HG02970 (cell line): ENCODE measurements around the gene ITGB8.
"Not testable (repeated sequence)": the region's sequence is repeated elsewhere in the genome, so short reads cannot be mapped to it uniquely, and the experiment has no call there.

Experiments used
- ATAC-seq: cut with Tn5 transposase; IDR thresholded peaks from one replicate; pipeline ENCODE4 v1.9.1; 2021; ENCODE audit warnings: mild to moderate bottlenecking, moderate library complexity, moderate number of reproducible peaks; ENCODE audit not compliant: unreplicated experiment, low FRiP score

The ITGB8 gene

DNA sequence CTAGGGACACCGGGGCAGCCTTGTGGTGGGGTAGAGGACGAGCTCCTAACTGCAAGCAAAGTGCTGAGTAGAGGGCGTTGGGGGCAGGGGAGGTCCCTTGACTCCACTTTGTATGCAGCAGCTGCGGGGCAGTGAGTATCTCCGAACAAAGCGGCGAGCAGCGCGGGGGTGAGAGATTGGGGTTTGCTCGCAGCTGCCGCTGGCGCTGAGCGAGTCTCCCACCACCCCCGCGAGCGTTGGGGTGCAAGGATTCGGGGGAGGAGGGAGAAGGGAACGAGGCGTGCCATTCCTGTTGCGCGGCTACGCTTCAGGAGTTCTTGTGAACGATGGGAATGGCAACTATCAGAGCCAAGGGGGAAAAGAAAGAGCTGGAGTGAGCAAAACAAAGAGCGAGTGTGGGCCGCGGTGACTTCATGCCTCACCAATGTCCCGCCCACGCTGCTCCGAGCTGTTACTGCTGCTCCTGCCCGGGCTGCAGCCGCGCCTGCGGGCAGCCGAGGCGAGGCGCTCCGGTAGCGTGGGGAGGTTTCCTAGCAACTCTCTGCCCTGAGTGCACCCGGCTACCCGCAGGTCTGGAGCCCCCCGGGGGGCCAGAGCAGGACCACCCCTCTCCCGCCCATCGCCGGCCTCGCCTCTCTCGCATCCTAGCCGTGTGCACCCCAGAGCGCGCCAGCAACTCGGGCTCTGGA is at the start of gene ITGB8:
ITGB8 (plus strand) TSS at position 662 of the 689 bp plus-strand sequence. CDS start 907 bp downstream, outside the sequence.
- peak; percentile 43 for ATAC-seq

DNA sequence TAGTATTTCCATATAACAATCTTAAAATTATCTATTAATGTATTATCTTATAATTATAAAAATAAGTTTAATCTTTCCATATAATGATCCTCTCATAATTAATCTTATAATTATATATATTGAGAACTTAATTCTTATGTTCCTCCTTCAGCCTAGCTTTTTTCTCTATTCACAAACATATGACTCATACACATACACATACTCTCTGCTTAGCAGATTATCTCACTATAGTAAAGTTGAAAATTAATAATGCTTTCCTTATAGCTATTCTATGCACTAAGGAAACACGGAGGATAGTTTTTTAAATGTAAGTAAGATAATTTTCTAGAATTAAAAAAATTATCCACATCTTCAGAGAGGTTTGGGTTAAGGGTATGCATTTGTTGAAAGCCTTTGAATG is 47.7 kb upstream of the ITGB8 start:
- ATAC-seq = no peak

DNA sequence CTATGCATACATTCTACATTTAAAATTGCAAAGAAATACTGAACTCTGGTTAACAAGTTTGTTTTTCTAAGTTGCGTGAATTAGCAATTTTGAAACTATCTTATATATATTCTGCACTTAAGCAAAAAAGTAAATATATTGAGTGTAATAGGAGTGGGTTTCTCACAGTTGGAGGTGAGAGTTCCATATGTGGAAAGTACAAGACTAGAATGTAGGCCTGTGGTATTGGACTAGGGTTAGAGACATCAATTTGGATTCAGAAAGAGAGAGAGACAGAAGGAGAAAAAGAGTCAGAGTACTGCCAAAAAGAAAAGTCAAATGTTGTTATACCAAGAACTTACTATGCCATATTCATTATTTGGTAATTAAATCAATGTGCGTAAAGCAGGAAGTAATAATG is 47.3 kb upstream of the ITGB8 start:
- no peak for ATAC-seq

DNA sequence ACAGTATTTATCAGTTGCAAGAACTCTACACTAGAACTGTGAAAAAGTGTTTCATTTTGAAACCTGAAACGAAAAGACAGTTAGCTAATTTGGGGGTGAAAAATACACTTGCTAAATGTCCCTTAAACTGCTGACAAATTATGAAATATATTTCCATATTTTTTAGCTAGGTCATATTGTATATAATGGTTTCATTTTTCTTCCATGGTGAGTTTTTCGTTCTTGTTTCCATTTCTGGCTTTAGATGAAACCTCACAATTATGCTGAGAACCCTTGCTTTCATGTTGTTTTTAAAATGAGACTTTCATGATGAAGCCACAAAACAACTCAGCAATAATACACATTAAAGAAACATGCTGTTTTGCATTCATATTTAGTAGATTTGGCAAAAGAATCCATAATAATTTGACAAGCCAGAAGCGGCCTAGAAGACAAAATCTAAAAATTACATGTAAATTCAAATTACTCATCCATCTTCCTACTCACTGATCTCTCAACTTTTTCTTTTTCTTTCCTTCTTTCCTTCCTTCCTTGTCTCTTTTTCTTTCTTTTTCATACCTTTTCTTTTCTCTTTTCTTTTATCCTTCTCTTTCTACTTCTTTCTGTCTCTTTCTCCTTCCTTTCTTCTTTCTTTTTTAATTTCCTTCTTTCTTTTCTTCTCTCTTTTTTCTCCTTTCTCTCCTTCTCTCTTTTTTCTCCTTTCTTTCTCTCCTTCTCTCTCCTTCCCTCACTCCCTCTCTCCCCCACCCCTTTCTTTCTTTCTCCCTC is 46.5 kb upstream of the ITGB8 start:
- ATAC-seq = no peak

DNA sequence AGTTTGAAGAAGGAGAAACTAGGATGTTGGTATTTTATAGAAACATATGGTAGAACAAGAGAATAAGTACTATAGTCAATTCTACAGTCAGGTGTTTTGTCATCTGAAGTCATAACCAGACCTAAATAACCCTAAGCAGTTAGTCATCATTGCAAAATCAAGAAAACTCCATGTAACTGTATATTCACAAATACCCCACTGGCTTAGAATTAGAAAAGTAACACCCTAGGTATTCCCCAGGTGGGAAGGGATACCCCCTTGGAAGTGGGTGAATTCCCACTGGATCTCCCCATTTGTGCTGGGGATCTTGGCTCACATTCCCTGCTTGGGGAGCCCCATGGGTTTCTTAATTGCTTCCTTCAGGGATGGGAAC is 45.9 kb upstream of the ITGB8 start:
- ATAC-seq = no peak

DNA sequence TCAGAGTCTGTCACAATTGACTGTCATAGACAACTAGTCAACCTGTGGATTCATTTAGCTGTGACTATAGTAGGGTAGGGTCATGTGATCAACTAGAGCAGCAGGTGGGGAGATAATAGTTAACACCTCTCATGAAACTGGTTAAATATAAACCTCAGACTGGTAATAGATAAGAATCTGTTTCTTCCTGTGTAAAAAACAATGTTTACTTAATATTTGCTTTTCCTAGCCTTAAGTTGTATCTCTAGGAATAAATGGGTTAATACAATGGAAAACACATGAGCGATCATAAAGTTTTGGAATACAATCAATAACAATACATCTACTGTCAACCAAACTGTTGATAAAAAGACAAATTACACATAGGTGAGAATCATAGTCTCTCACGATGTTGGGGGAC is 43.4 kb upstream of the ITGB8 start:
- no peak for ATAC-seq

DNA sequence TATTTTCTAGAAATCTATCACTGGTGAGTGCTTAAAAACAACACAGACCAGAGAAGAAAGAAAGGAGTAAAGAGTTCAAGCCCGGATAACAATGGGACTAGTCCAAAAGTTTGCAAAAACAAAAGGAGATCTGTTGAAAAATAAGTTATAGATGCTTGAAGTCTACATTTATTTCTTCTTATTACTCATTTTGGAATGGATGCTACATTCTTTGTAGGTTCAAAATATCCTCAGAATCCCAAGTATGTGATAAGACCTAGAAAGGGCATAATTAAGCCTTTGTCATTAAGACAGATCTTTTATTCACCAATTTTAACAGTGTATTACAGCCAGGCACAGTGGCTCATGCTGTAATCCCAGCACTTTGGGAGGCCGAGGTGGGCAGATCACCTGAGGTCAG is 42.7 kb upstream of the ITGB8 start:
- ATAC-seq = no peak

DNA sequence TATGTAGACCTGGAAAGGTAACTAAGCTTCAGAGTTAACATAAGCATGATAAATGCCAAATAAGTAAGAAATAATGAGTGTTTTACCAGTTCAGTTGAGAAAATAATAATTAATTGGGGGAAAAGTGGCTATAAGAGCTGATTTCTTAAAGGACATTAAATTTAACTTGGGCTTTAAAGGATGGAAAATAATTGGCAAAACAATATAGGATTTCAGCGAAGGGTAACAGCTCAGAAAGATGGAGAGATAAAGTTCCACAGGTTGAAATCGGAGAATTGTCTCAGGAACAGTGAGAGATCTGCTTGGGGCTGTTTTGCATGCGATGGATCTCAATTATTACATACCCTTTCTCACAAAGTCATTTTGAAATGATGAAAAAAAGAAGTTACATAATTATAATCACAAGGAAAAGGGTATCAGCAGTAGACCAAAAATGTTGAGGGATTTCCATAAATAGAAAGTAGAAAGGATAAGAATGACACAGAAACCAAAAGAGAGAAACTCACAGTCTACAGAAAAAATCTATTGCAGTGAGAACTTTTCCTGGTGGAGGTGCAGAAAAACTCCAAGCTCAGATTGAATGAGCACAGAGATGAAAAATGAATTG is 40.1 kb upstream of the ITGB8 start:
- ATAC-seq = no peak

DNA sequence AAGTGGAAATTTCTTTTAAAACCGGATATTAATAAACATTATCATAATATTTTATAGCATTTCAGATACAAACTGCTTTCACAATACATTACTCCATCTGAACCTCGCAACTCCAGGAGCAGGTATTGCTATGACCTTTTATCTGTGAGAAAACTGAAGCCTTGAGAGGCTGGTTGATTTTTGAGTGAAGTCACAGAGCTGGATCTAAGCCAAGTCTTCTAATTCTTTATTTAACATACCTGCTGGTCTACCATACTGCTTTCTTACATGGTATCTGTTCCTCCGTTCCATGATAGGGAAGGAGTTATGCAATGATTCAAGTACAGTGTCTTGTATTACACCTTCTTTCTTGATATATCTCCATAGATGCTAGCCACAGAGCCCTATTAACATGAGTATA is 37.4 kb upstream of the ITGB8 start:
- ATAC-seq = no peak

DNA sequence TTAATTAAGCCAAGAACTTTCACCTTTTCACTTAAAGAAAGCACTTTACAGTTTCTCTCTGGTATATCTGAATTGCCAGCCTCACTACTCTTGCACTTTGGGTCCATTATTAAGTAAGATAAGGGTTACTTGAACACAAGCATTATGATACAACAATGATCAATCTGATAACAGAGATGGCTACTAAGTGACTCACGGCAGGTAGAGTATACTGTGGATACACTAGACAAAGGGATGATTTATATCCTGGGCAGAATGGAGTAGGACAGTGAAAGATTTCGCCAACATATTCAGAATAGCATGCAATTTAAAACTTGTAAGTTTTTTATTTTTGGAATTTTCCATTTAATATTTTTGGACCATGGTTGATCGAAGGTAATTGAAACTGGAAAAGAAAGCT is 34.3 kb upstream of the ITGB8 start:
- ATAC-seq = no peak

DNA sequence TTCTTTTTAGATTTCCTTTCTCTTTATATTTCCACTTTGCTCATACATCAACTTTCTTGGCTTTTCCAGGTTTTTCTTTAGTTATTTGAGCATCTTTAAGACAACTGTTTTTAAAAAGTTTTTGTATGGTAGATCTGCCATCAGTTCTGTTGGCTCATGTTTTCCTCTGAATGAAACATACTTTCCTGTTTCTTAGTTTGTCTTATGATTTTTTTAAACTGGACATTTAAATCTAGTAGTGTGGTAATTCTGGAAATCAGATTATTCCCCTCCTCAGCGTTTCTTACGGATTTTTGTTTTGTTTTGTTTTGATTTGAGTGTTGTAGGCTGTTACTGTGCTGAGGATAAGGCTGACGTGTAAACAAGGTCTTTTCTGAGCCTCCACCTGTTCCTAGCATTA is 33.8 kb upstream of the ITGB8 start:
- no peak for ATAC-seq

DNA sequence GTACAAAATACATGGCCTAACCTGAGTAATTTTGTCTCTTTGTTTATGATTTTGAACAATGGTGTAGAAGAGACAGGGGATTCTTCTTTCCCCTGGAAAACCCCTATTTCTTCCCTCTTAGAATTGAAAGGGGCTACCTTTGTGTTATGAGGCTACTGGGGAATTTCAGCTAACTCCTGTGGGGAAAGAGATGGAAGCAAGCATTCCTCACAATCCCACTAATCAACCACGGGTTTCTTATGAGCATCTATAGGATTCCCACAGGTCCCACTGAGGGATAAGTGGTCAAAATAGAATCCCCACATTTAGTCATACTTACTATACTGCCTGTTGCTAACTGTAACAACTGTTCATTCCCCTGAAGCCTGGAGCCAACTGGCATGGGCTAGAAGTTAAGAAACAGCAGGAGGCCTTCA is 32.2 kb upstream of the ITGB8 start:
- ATAC-seq = no peak

DNA sequence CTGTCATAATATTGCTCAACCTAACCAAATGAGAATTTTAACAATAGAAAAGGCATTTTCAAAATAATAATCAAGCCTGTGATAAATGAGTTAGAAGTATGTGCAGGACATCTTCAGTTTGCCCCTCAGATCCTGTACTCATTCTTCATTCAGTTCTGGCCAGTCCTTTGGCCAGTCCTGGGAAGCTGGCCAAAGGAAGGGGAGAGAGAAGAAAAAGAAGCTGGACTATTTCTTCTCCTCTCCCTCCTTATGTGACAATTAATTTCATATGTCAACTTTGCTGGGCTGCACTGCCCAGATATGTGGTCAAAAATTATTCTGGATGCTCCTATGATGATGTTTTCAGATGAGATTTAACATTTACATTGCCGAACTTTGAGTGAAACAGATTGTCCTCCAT is 31.6 kb upstream of the ITGB8 start:
- ATAC-seq = no peak

DNA sequence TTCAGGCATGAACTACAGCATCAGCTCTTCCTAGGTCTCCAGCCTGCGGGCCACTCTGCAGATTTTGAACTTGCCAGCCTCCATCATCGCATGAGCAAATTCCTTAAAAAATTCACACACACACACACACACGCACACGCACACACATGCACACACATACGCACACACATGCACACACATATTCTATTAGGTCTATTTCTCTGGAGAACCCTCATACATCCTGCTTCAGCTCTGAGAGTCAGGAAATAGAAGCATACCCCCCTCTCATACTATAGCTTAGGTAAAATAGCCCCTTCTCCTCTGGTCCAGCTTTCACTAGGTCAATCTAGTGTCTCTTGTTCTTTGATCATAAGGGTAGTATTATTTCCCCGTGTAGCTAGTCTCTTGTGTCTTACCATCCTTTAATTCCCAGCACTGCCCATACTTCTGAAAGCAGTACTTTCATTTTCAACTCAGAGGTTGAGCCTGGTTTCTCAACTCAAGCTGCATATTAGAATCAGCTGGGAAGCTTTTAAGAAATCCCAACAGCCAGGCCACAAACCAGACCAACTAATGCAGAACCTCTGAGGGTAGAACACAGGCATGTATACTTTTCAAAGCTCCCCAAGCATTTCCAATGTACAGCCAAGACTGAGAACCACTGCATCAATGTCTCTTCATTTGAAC is 30.9 kb upstream of the ITGB8 start:
- ATAC-seq = no peak

DNA sequence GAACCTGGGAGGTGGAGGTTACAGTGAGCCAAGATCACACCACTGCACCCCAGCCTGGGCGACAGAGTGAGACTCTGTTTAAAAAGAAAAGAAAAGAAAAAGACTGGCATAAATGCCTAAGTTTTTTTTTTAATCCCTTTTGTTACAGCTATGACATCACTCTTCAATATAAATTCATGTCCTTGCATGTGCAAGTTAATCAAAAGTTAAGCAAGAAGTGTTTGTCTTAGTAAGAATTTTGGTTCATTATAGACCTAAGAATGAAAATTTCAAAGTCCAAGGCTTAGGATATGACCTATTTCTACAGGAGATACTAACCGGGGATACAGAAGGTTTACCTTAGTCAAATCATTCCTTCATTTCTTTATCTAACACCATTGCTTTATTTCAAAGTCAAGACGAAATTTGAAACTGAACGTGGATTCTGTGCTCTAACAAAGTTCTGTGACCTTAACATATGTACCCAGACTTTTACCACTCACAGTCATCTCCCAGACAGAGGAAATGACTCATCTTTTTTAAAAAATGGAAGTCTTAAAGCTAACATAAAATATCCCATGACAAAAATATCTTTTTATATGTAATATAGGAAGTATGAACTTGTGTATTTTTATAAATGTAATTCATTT is 29.3 kb upstream of the ITGB8 start:
- ATAC-seq = no peak

DNA sequence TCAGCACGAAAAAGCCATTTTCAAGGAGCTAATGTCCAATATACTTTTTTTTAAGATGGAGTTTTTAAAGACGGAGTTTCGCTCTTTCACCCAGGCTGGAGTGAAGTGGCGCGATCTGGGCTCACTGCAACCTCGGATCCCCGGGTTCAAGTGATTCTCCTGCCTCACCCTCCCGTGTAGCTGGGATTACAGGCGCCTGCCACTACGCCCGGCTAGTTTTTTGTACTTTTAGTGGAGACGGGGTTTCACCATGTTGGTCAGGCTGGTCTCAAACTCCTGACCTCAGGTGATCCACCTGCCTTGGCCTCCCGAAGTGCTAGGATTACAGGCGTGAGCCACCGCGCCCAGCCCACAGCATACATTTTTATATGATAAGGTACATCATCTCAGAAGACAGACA is 28.4 kb upstream of the ITGB8 start:
- not testable (repeated sequence) for ATAC-seq

DNA sequence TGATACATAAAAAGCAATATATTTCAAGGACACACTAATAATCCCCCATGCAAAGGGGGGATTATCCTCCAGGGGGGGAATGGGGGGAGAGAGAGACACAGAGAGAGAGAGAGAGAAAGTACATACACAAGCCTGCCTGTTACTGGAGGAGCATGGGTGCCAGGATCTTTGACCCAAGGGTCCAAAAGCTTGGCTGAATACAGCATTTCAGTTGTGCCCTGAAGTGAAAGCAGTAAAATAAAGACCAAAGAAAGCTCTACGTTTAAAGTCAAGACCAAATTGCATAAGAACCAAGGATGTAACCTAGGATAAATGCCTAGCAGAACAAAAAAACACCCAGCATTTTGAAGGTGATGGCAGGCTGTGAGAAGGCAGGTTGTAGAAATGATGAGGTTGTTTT is 27.8 kb upstream of the ITGB8 start:
- no peak for ATAC-seq

DNA sequence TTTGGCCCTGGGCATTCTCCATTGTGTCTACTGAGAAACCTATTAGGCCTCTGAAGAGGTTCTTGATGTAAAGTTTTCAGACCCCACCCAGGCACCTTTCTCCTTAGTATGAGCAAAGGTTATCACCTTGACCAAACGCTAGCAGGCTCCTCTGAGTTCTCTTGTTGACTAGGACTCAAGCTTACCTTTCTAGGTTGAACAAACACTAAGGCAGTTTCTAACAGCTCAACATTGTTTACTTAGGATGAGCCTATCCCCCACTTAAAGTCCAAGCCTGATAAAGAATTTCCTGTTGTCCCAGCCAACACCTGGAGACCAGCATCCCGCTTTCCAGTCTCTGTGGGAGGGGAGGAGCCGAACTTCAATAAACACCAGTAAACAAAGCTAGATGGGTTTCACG is 26.3 kb upstream of the ITGB8 start:
- no peak for ATAC-seq

DNA sequence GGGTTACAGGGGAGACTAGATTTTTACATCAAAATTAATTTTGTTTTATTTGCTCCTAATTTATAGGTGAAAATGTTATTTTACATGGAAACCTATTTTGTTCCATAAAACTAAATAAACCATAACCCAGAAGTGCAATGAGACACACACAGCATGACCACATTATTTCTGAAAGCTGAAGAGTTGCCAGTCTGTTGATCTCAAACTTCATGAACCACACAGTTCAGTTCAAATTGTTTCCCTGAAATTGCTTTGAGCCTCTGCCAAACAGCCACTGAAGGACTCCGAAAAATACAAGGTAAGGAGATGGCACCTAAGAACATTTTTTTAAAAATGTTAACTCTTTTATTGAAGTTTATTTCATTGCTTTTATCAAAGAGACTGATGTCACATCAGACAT is 25.0 kb upstream of the ITGB8 start:
- no peak for ATAC-seq

DNA sequence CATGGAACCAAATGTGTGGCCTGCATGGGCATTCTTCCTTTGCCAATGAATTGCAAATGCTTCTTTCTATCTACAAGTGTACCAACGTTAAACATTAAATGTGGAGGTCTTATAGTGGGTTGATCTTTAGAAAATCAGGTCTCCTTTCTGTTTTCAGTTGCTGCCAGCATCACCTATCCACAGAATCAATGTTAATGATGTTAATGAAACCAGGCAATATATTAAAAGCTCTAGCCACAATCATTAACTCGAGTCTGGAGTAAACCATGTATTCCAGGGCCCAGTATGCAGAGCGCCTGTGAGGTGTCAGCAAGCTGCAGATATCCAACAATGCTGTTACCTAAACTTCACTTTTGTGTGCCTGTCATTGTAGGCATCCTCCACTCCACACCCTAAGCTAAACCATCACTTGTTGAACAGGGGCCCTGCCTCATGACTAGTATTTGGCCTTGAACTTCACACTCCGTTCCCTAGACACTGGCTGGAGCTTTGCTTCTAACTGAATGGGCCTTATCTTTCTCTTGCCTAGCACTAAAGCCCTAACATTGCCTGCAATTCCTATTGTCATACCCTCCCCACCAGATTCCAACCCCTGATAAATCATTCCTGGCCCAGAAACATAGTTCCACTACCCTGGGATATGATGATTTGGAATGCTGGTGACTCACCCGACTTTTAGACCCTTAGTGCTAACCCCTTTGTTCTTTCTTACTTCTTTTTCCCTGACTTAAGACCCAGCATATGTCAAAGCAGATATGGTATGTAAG is 24.3 kb upstream of the ITGB8 start:
- ATAC-seq = no peak
